ENCODE data around the gene OMP. TPM values are rescaled to one million over a fixed set of nuclear protein-coding genes. Genes with fewer than 3 reads are reported as not detected.

The OMP gene
- total RNA-seq, 1 donor from 2014 or later, result 0.94 TPM

DNA sequence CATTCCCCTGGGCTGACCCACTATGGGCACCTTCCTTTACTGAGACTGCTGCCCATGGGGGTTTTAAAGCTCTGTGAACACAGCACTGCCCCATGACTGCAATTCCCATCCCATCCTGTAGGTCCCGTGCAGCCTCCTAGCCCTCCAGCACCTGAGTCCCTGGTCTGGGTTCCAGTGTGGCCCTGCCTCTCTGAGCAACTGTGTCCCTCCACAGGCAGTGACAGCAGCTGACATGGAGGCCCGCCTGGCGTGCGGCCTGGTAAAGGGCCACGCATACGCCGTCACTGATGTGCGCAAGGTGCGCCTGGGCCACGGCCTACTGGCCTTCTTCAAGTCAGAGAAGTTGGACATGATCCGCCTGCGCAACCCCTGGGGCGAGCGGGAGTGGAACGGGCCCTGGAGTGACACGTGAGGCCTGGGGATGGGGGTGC lies 12.6 kb downstream of the OMP start:
- peaks cover 5% of the 10 kb centered on the region for H3K4me1 Mint-ChIP-seq (ENCODE audit: unreplicated experiment)
- TF ChIP-seq, protein P1, sequence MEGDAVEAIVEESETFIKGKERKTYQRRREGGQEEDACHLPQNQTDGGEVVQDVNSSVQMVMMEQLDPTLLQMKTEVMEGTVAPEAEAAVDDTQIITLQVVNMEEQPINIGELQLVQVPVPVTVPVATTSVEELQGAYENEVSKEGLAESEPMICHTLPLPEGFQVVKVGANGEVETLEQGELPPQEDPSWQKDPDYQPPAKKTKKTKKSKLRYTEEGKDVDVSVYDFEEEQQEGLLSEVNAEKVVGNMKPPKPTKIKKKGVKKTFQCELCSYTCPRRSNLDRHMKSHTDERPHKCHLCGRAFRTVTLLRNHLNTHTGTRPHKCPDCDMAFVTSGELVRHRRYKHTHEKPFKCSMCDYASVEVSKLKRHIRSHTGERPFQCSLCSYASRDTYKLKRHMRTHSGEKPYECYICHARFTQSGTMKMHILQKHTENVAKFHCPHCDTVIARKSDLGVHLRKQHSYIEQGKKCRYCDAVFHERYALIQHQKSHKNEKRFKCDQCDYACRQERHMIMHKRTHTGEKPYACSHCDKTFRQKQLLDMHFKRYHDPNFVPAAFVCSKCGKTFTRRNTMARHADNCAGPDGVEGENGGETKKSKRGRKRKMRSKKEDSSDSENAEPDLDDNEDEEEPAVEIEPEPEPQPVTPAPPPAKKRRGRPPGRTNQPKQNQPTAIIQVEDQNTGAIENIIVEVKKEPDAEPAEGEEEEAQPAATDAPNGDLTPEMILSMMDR (conservative IDR thresholded peaks at IDR 0.05), result peak; percentile 60
- no peaks in the 10 kb centered on the region for H3K36me3 Mint-ChIP-seq
- H3K9me3 Mint-ChIP-seq, result no peaks in the 10 kb centered on the region
- H3K4me3 Mint-ChIP-seq, result no peak overlapping the region
- H3K27ac Mint-ChIP-seq, result no peak overlapping the region
- H3K27me3 Mint-ChIP-seq, result no peaks in the 10 kb centered on the region
- DNase-seq (ENCODE audit: extremely low spot score, unreplicated experiment), result no peak

DNA sequence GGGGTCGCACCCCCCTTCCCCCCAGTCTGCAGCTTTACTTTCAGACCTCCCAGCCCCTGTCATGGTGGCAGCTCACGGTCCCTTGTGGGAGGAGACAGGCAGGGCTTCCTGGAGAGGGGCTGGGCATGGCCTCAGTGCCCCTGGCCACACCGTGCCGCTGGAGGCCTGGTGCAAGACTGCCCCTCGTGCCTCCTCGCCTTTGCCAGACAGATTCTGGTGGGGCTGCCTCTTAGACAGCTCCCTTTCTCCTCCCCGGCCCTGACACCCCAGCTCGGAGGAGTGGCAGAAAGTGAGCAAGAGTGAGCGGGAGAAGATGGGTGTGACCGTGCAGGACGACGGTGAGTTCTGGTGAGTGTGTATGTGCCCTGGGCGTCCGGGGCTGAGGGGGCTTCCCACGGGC lies 13.3 kb downstream of the OMP start:
- peaks cover 5% of the 10 kb centered on the region for H3K4me1 Mint-ChIP-seq (ENCODE audit: unreplicated experiment)
- no peaks in the 10 kb centered on the region for H3K36me3 Mint-ChIP-seq
- no peak overlapping the region for H3K4me3 Mint-ChIP-seq
- no peaks in the 10 kb centered on the region for H3K9me3 Mint-ChIP-seq
- no peak for DNase-seq (ENCODE audit: extremely low spot score, unreplicated experiment)
- TF ChIP-seq, protein P1 (conservative IDR thresholded peaks at IDR 0.05), result no peak
- H3K27me3 Mint-ChIP-seq, result no peaks in the 10 kb centered on the region
- no peak overlapping the region for H3K27ac Mint-ChIP-seq

DNA sequence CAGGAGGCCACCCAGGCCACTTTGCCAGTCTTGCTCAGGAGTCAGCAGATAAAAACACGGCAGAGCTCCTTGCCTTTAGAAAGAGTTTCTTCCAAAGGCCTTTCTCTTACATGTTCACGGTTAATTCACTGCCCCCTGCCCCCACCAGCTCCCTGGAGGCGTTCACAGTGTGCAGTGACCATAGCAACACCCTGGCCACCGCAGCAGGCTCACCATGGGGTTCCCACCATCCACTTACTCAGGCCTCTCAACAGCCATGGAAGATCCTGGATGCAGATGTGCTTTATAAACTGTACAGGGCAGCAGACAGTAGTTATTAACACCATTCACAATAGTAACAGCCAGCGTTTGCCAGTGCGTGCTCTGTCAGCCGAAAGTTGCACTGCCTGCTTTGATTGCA lies 14.9 kb downstream of the OMP start:
- H3K4me3 Mint-ChIP-seq, result no peak overlapping the region
- no peaks in the 10 kb centered on the region for H3K9me3 Mint-ChIP-seq
- H3K27ac Mint-ChIP-seq, result no peak overlapping the region
- no peak for DNase-seq (ENCODE audit: extremely low spot score, unreplicated experiment)
- H3K27me3 Mint-ChIP-seq, result no peaks in the 10 kb centered on the region
- no peaks in the 10 kb centered on the region for H3K36me3 Mint-ChIP-seq
- TF ChIP-seq, protein P1 (conservative IDR thresholded peaks at IDR 0.05), result no peak
- H3K4me1 Mint-ChIP-seq (ENCODE audit: unreplicated experiment), result peaks cover 5% of the 10 kb centered on the region

DNA sequence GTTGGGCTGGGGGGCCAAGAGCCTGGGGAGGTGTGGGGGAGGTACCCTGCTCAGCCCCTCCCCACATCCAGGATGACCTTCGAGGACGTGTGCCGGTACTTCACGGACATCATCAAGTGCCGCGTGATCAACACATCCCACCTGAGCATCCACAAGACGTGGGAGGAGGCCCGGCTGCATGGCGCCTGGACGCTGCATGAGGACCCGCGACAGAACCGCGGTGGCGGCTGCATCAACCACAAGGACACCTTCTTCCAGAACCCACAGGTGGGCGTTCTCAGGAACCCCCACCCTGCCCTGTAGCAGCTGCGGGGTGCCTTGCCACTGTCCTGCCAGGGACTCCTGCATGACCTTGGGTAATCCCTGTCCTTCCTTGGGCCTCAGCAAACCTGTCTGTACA lies 15.4 kb downstream of the OMP start:
- no peak overlapping the region for H3K4me3 Mint-ChIP-seq
- H3K27ac Mint-ChIP-seq, result no peak overlapping the region
- no peaks in the 10 kb centered on the region for H3K9me3 Mint-ChIP-seq
- DNase-seq (ENCODE audit: extremely low spot score, unreplicated experiment), result no peak
- no peaks in the 10 kb centered on the region for H3K27me3 Mint-ChIP-seq
- TF ChIP-seq, protein P1 (conservative IDR thresholded peaks at IDR 0.05), result no peak
- peaks cover 5% of the 10 kb centered on the region for H3K4me1 Mint-ChIP-seq (ENCODE audit: unreplicated experiment)
- H3K36me3 Mint-ChIP-seq, result no peaks in the 10 kb centered on the region

DNA sequence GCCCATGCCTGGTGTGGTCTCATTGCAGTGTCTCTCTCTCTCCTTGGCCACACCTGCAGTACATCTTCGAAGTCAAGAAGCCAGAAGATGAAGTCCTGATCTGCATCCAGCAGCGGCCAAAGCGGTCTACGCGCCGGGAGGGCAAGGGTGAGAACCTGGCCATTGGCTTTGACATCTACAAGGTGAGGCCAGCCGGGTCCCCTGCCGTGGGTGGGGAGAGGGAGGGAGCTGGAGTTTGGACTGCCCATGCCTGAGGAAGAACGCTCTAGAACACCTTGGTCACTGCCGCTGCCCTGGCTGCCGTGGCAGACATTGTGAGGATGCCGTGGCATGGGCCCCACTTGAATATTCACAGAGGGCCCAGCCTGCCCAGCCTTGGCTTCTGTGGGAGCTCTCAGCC lies 16.3 kb downstream of the OMP start:
- no peaks in the 10 kb centered on the region for H3K27me3 Mint-ChIP-seq
- no peaks in the 10 kb centered on the region for H3K9me3 Mint-ChIP-seq
- no peaks in the 10 kb centered on the region for H3K36me3 Mint-ChIP-seq
- no peaks in the 10 kb centered on the region for H3K4me1 Mint-ChIP-seq (ENCODE audit: unreplicated experiment)
- no peak for DNase-seq (ENCODE audit: extremely low spot score, unreplicated experiment)
- TF ChIP-seq, protein P1 (conservative IDR thresholded peaks at IDR 0.05), result no peak
- H3K4me3 Mint-ChIP-seq, result no peak overlapping the region
- no peak overlapping the region for H3K27ac Mint-ChIP-seq

DNA sequence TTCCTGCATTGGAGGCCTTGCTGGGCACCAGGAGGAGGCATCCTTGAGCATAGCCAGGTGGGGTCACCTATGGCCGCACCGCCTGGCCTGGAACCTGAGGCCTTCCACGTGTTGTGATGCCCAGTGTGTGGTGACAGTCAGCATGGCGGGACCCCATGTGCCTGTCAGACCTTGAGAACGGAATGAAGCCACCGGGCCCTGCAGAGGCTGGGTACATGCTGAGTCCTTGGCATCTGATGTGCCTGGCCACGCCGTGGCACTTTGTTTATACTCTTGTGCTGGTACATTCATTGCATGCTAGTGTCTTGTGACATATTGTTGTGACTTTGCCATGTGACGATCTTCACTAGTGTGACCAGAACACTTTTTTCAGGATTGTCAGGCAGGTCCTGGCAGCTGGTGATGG lies 16.9 kb downstream of the OMP start:
- Mint-ChIP-seq H3K27ac (no peak overlapping the region), H3K4me1 (ENCODE audit: unreplicated experiment) (no peaks in the 10 kb centered on the region), H3K36me3 (no peaks in the 10 kb centered on the region), H3K4me3 (no peak overlapping the region), H3K9me3 (no peaks in the 10 kb centered on the region), H3K27me3 (no peaks in the 10 kb centered on the region)
- no peak for DNase-seq (ENCODE audit: extremely low spot score, unreplicated experiment)
- TF ChIP-seq, protein P1 (conservative IDR thresholded peaks at IDR 0.05), result no peak
